Tibial artery (tissue), 4 donors: ENCODE measurements around the gene MEIS2.

ENCODE experiments used
- DNase-seq, 2 donors: peaks; one replicate each; pipeline ENCODE4 v3.0.0-alpha.2; 2019
- H3K27ac ChIP-seq, 2 donors: fragments of 200-600 bp; sonication (generic) in 1 of 2; 1 replicate in 1 of 2; 2 replicates in 1 of 2; pipeline ENCODE4 v1.5.1; 2018 to 2019; ENCODE audit warnings: mild to moderate bottlenecking in 1 of 2
- H3K27me3 ChIP-seq, 2 donors: fragments of 200-600 bp; sonication (generic) in 1 of 2; one replicate each; pipeline versions ENCODE4 v1.5.1 to v1.6.0; 2016 to 2019
- H3K36me3 ChIP-seq, 3 donors: fragments of 200-600 bp; sonication (generic) in 2 of 3; one replicate each; pipeline ENCODE4 v1.5.1; 2016 to 2019; ENCODE audit warnings: mild to moderate bottlenecking in 2 of 3
- H3K4me1 ChIP-seq, 4 donors: fragments of 200-600 bp; sonication (generic) in 2 of 4; 1 replicate in 3 of 4; 2 replicates in 1 of 4; pipeline ENCODE4 v1.5.1; 2016 to 2019
- H3K4me3 ChIP-seq, 2 donors: fragments of 200-600 bp; sonication (generic) in 1 of 2; 1 replicate in 1 of 2; 2 replicates in 1 of 2; pipeline ENCODE4 v1.5.1; 2018 to 2019; ENCODE audit warnings: mild to moderate bottlenecking in 2 of 2
- H3K9me3 ChIP-seq, 3 donors: fragments of 200-600 bp; sonication (generic) in 1 of 3; one replicate each; pipeline ENCODE4 v1.5.1; 2016 to 2019
- intact Hi-C: fragments of 100-400 bp; cut with DNase I; formaldehyde crosslinking; loops from one replicate; pipeline ENCODE4 v1.15.0; 2023; ENCODE audit warnings: low total_unique reads
- TF ChIP-seq, protein P1 (sequence below), 2 experiments: fragments of 200-600 bp in 1 of 2; fragments of 450-650 bp in 1 of 2; IDR thresholded peaks; one replicate each; pipeline ENCODE4 v1.5.1; 2017 to 2019; ENCODE audit warnings: antibody characterized with exemption in 2 of 2, mild to moderate bottlenecking in 1 of 2, moderate library complexity in 1 of 2

MEIS2 gene

DNA sequence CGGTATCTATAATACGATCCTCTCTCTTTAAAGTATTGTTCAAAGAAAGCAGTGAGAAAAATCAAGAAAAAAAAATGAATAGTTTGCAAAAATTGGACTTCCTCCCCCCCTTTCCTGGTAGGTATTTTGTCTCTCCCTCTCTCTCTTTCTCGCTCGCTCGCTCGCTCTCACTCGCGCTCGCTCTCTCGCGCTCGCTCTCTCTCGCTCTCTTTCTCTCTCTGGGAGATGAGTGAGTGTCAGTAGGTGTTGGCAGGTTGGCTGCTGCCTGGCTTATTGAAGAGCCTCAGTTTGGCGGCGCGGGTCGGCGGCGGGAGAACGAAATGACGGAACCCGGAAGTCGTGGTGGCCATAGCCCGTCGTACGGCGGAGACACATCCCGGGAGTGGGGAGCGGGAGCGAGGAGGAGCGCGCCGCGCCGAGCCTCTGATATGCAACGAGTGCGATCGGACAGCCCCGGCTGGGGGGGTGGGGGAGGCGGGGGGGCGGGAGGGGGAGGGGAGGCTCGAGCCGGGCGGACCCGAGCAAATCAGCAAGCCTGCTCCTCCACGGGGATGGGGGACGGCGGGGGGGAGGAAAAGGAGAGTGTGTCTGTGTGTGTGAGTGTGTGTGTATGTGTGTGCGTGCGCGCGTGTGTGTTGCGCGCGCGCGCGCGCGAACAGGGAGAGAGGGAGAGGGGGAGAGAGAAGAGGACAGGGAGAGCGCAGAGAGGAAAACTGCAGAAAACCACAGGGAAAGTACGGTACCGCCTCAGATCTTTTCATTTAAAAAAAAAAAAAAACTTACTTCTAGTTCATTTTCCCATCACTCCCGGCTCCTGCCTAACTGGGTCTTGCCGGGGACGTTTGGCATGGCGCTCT is at the start of gene MEIS2:
Gene MEIS2, minus strand, starts transcription at position 441 of the 857 bp plus-strand sequence. CDS start 1,083 bp downstream, outside the sequence.
- intact Hi-C loops = loop anchor here (5.0 to 10.0 kb wide), 2 partner anchors 216 to 1568 kb away; no protein-coding TSS in a partner anchor
- peaks cover 0 to 6% (median 0%) of the 10 kb centered on the region in 3 donors for H3K36me3 ChIP-seq
- peaks cover 0 to 13% (median 5%) of the 10 kb centered on the region in 4 donors for H3K4me1 ChIP-seq
- TF ChIP-seq, protein P1, sequence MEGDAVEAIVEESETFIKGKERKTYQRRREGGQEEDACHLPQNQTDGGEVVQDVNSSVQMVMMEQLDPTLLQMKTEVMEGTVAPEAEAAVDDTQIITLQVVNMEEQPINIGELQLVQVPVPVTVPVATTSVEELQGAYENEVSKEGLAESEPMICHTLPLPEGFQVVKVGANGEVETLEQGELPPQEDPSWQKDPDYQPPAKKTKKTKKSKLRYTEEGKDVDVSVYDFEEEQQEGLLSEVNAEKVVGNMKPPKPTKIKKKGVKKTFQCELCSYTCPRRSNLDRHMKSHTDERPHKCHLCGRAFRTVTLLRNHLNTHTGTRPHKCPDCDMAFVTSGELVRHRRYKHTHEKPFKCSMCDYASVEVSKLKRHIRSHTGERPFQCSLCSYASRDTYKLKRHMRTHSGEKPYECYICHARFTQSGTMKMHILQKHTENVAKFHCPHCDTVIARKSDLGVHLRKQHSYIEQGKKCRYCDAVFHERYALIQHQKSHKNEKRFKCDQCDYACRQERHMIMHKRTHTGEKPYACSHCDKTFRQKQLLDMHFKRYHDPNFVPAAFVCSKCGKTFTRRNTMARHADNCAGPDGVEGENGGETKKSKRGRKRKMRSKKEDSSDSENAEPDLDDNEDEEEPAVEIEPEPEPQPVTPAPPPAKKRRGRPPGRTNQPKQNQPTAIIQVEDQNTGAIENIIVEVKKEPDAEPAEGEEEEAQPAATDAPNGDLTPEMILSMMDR (IDR thresholded peaks at IDR 0.05) = no peak
- peak; percentile 92 to 94 for DNase-seq
- H3K9me3 ChIP-seq = no peaks in the 10 kb centered on the region
- peak within 1 kb of the TSS; percentile 91 to 95 for H3K27ac ChIP-seq
- peak within 1 kb of the TSS; percentile 85 to 90 for H3K4me3 ChIP-seq
- no peaks in the 10 kb centered on the region for H3K27me3 ChIP-seq

DNA sequence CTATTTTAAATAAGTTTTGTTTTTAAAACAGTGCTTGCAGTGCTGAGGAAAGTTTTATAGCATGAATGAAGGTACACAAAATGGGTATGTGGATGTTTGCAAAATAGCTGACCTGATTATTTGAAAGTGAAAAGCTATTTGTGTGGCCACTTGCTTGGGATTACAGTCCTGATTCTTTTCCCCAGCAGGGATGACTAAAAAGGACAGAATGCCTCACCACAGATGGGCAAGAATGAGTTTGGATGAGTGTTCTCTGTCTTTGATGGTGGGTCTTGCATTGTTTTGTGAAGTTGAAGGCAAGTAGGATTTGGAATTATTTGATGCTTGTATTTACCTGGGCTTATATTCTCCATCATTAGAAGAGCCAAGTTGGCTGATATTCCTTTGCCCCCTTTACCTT is 48.8 kb upstream of the MEIS2 start:
- Histone ChIP-seq H3K27ac (no peak overlapping the region), H3K4me1 (no peaks in the 10 kb centered on the region), H3K9me3 (no peaks in the 10 kb centered on the region), H3K36me3 (no peaks in the 10 kb centered on the region), H3K27me3 (no peaks in the 10 kb centered on the region), H3K4me3 (no peak overlapping the region)
- intact Hi-C loops = no loop called here
- TF ChIP-seq, protein P1 (IDR thresholded peaks at IDR 0.05) = no peak
- DNase-seq = no peak

DNA sequence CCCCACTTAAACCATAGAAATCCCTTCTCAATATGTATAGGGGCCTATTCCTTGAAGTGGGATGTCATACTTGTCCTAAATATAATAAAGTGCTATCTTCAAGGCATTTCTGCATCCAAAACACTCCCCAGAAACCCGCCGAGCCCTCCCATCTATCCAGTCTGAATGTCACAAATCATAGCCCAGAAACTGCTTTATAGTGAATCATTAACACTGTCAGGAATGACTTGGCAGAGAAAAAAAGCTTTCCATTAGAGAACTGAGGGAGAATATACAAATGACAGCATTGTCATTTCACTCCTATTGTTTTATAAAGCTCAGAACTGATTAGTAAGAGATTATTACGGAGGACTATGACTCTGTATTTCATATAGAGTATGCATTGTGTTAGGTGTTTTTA is 48.4 kb upstream of the MEIS2 start:
- TF ChIP-seq, protein P1 (IDR thresholded peaks at IDR 0.05) = no peak
- no peaks in the 10 kb centered on the region for H3K9me3 ChIP-seq
- intact Hi-C loops = no loop called here
- H3K4me1 ChIP-seq = no peaks in the 10 kb centered on the region
- no peaks in the 10 kb centered on the region for H3K27me3 ChIP-seq
- H3K4me3 ChIP-seq = no peak overlapping the region
- DNase-seq = no peak
- H3K36me3 ChIP-seq = no peaks in the 10 kb centered on the region
- H3K27ac ChIP-seq = no peak overlapping the region

DNA sequence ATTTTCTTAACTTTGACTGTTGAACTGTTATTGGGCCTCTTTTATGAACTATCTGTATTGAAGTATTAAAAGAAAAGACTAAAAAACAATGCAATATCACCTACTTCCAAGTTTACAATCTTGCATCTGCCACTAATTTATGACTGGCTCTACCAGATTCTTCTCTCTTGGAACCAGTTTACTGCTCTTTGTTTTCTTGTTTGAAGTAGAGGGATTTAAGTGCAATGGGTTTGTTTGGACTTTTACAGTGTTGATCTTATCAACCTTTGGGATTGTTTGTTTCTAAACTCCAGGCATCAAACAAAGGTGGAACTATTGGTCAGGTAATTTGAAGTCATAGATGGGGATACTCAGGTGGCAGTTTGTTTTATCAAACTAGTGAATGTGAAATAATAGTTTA is 43.0 kb upstream of the MEIS2 start:
- Histone ChIP-seq H3K4me3 (no peak overlapping the region), H3K36me3 (no peaks in the 10 kb centered on the region), H3K9me3 (no peaks in the 10 kb centered on the region), H3K27me3 (no peaks in the 10 kb centered on the region), H3K4me1 (no peaks in the 10 kb centered on the region), H3K27ac (no peak overlapping the region)
- DNase-seq = no peak
- intact Hi-C loops = no loop called here
- TF ChIP-seq, protein P1 (IDR thresholded peaks at IDR 0.05) = no peak

DNA sequence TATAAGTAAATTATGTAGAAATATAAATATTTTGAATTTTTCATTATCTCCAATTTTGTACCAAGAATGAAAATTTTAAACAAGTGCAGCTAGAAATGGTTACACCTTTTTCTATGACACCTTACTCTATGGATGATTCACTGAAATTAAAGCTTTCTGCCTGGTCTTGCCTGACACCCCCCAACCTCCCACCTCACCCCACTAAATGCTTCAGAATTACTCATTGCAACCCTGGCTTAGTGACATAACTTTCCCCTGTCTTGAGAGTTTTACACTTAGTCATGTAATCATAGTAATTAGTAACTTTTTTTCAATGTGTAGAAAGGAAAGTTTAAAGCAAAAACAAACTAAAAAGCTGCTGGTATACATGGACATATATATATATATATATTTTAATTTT is 42.0 kb upstream of the MEIS2 start:
- H3K27ac ChIP-seq = no peak overlapping the region
- no peaks in the 10 kb centered on the region for H3K27me3 ChIP-seq
- no peak overlapping the region for H3K4me3 ChIP-seq
- H3K4me1 ChIP-seq = no peaks in the 10 kb centered on the region
- no peaks in the 10 kb centered on the region for H3K36me3 ChIP-seq
- DNase-seq = no peak
- intact Hi-C loops = no loop called here
- H3K9me3 ChIP-seq = no peaks in the 10 kb centered on the region
- TF ChIP-seq, protein P1 (IDR thresholded peaks at IDR 0.05) = no peak
